Stimulated activated CD8-positive, alpha-beta memory T cell treated with anti-CD3 and anti-CD28 coated beads, Interleukin-7, amount 100 ng/mL, for 24 hours (primary cell): ENCODE data around the gene RILP.

Experiments used
- DNase-seq: peaks from one replicate; pipeline ENCODE4 v3.0.0-alpha.2; 2020; ENCODE audit warnings: low read depth

Gene RILP

DNA sequence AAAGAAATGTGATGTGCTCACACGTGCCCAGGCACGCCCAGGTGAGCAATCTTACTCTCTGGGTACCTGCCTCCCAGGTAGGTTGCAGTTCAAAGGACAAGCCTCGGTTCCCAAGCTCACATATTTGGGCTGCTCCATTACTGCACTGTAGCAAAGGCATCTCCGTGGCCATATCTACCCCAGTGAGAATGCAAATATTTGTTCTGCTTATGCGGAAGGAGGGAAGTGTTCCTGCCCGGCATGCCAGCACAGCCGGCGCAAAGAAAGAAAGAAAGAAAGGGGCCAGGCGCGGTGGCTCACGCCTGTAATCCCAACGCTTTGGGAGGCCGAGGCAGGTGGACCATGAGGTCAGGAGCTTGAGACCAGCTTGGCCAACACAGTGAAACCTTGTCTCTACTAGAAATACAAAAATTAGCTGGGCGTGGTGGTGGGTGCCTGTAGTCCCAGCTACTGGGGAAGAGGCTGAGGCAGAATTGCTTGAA lies 51.8 kb downstream of the RILP start:
- DNase-seq = no peak
